GM20431 (cell line): Measurements from ENCODE around the gene SLC6A12.

Experiments used
- in situ Hi-C: fragments of 300-500 bp; cut with MseI, MboI; formaldehyde crosslinking; loops from one replicate; pipeline ENCODE4 v1.15.0; 2020; ENCODE audit warnings: low sequenced_read_pairs; ENCODE audit not compliant: unreplicated experiment

Gene SLC6A12

GRCh38 chr12:148676-149416, 65.1 kb downstream of the SLC6A12 start:
- in situ Hi-C loops, result no loop called here

- in situ Hi-C loops, result no loop called here
These were observed 66.7 kb downstream of the SLC6A12 start for GRCh38 chr12:147242-147641.

DNA sequence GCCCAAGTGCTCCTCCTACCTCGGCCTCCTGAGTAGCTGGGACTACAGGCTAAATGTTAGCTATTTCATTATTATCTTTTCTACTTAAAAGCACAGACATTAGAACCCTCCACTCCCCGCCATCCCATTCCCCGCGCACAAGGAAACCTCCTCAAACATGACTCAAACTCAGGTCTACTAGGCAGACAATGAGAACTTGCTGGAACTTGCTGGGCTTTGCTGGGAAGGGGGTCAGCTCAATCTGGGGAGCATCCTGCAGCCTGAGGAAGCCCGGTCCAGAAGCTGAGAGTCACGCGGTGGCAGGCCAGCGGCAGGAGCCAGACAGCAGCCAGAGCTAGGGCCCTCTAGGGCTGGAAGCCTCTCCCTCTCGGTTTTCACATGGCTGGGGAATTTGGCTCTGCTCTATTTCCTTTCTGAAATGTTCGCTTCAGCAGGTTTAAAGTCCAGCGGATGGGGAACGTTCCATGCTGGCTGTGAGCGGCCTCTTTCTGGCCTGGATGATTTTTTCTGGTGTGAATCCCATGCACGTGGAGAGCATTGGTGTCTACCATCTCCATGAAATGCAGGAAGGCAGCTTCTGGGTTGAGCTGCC, 68.5 kb downstream of the SLC6A12 start:
- in situ Hi-C loops, result no loop called here

DNA sequence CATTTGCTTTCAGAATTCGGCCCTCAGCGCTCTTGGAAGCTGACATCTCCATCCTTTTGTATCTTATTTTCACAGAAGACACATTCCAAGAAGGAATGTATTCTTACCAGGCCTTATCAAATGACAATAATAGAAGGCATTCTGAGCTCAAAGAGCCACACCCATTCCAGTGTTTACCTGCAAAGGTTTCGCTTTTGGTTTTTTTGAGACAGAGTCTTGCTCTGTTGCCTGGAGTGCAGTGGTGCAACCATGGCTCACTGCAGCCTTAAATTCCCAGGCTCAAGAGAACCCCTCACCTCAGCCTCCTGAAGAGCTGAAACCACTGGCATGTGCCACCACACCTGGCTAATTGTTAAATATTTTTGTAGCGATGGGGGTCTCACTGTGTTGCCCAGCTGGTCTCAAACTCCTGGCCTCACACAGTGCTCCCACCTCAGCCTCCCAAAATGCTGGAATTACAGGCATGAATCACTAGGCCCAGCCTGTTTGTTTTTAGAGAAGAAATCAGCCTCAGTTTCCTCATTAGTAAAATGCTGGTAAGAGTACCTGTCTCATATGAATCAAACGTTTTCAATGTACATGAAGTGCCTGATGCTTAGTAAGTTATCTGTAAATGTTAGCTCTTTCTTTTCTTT, 69.2 kb downstream of the SLC6A12 start:
- in situ Hi-C loops, result no loop called here

DNA sequence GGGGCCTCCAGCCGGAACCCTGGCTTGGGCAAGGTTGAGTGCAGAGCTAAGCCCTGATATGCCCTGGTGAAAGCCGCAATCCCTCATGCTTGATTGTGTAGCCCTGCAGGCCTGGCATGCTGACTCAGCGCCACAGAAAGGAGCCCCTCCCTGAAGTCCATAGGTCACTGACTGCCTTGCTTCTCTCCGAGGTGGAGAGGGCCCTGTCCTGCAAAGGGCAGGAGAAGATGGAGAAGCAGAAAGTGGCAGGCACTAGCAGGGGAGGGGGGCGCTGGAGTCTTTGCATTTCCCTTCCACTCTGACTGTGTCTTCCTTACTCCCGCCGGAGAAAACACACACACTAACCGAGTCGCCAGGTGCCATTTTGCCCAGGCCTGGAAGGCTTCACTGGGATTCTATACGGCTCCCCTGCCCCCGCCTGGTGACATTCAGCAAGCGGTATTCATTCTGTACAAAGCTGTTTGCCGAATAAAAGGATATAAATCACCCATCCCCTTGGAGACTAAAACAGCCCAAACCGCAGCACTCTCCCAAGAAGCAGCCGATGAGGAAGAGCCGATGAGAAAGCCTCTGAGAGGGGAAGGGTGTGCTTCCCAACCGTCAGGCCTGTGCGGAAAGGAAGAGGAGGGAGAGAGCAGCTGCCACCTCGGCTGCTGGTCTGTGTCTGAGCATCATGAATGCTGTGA, 69.8 kb downstream of the SLC6A12 start:
- in situ Hi-C loops, result no loop called here

- in situ Hi-C loops, result no loop called here
These were observed 73.8 kb downstream of the SLC6A12 start for GRCh38 chr12:140162-140561.
